M059J (cell line): Measurements from ENCODE around the gene PIPOX. TPM values are rescaled to one million over a fixed set of nuclear protein-coding genes. Genes with fewer than 3 reads are reported as not detected.

ENCODE experiments used
- DNase-seq: peaks from one replicate; pipeline ENCODE4 v3.0.0-alpha.2; 2012; ENCODE audit warnings: low read depth
- total RNA-seq: library from RNA; depleted of rRNA; stranded (reverse); fragments of >200 nt; shearing (Covaris generic); gene quantifications from 2 replicates; pipeline ENCODE4 v1.2.3, GENCODE V29; 2014; rRNA removed

The PIPOX gene
- total RNA-seq, 1 experiment from 2014 or later = 0.71 TPM

DNA sequence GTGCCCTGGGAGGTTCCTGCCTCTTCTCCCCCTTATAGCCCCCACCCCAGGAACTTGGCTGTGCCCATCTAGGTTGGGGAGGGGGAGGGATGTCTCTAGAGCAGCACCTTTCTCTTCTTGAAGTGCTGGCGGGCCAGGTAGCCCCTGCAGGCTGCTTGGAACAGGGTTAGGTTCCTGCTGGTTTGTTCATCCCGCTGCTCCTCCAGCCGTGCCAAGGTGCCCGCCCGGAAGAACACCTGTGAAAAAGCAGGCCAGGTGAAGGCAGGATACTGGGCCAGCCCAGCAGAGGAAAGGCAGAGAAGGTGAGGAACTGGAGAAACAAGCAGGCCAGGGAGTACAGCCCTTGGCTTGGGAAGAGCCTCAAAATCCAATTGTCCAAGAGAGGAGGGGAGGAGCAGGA lies 56.6 kb downstream of the PIPOX start:
- no peak for DNase-seq

DNA sequence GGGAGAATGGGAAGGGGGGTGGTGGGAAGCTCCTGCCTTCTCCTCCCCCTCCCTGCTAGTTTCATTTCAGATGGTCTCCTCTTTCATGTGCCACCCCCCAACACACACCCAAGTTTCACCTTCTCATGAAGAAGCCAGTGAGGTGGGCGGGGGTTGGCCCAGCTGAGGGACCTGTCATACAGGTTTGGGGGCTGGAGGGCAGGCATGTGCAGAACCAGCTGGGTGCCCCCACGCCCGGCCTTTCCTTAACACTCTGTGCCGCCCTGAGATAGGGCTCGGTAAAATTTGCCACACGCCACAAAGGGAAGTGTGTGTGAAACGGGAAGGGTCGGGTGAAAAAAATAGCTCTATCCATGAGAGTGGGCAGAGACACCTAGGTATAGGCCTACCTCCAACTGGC lies 57.4 kb downstream of the PIPOX start:
- DNase-seq = no peak

DNA sequence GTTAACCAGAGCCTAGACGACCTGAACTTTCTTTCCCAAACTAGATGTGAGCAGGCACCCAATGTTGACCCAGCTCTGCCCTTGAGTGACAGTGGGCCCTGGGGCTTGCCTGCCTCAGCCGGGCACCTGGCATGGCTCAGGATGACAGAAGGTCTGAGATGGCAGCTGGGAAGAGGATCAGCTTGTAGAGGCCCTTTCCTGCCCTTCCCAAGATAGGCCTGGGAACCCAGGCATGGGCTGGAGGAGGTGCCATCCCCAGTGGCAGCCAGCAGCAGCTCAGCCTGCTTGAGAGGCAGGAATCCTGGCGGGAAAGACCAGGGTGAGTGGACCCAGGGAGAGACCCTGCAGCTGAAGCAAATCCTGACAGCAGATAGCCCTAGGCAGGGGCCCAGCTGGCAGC lies 59.1 kb downstream of the PIPOX start:
- DNase-seq = peak; percentile 32

GRCh38 chr17:29102741-29103181 lies 59.8 kb downstream of the PIPOX start:
- peak; percentile 96 for DNase-seq

GRCh38 chr17:29103341-29103740 lies 60.4 kb downstream of the PIPOX start:
- DNase-seq = no peak

Other genes with a start within 250 kb of the PIPOX start
- 3.2 and 13.2 TPM in 2 replicates for gene FAM222B, start 200.4 kb upstream of the PIPOX start, total RNA-seq
- 34.4 and 41.7 TPM in 2 replicates for gene ERAL1, start 188.1 kb upstream of the PIPOX start, total RNA-seq
- gene FLOT2, start 145.4 kb upstream of the PIPOX start, total RNA-seq = 23.6 and 27.6 TPM in 2 replicates
- 7.1 and 9.0 TPM in 2 replicates for gene DHRS13, start 140.1 kb upstream of the PIPOX start, total RNA-seq
- 19.8 and 22.9 TPM in 2 replicates for gene PHF12, start 91.6 kb upstream of the PIPOX start, total RNA-seq
- gene SEZ6, start 37.1 kb upstream of the PIPOX start, total RNA-seq = not detected in 2 replicates
- gene MYO18A, start 137.3 kb downstream of the PIPOX start, total RNA-seq = 21.8 and 63.3 TPM in 2 replicates
- not detected in 2 replicates for gene CRYBA1, start 203.7 kb downstream of the PIPOX start, total RNA-seq